ENCODE data around the gene KRT85.

KRT85 gene

DNA sequence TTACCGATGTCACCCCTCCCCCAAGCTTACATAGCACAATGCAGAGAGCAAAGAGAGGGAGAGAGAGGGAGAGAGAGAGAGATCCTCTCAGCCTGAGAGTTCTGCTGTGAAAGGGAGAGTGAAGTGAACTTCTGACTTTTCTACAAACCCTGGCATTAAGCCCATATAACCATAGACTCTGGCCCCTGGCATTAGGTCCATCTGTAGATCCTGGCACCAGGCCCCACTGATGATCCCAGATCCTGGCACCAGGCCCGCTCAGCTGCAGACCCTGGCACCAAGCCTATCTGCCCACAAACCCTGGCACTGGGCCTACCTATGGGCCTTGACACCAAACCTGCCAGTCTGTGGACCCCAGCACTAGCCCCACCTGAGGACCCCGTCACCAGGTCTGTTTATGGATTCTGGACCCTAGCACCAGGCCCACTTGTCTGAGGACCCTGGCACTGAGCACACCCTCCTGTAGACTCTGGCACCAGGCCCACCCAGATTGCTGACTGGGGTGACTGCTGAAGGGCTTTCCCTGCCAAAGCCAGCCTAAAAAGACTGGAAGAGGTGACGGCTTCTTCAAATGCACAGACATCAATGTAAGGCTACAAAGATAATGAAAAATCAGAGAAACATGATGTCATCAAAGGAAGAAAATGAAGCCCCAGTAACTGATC, 31.6 kb downstream of the KRT85 start:
- TF ChIP-seq, protein P1, sequence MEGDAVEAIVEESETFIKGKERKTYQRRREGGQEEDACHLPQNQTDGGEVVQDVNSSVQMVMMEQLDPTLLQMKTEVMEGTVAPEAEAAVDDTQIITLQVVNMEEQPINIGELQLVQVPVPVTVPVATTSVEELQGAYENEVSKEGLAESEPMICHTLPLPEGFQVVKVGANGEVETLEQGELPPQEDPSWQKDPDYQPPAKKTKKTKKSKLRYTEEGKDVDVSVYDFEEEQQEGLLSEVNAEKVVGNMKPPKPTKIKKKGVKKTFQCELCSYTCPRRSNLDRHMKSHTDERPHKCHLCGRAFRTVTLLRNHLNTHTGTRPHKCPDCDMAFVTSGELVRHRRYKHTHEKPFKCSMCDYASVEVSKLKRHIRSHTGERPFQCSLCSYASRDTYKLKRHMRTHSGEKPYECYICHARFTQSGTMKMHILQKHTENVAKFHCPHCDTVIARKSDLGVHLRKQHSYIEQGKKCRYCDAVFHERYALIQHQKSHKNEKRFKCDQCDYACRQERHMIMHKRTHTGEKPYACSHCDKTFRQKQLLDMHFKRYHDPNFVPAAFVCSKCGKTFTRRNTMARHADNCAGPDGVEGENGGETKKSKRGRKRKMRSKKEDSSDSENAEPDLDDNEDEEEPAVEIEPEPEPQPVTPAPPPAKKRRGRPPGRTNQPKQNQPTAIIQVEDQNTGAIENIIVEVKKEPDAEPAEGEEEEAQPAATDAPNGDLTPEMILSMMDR (IDR thresholded peaks at IDR 0.05; ENCODE audit: low read depth, low read length), result no peak
- Histone ChIP-seq H3K36me3 (no peaks in the 10 kb centered on the region), H3K4me1 (no peaks in the 10 kb centered on the region; the same call in none of the 2 replicates), H3K4me3 (ENCODE audit: low read depth, low read length) (no peak overlapping the region), H3K27me3 (peaks cover 13% of the 10 kb centered on the region), H3K9me3 (no peaks in the 10 kb centered on the region)
- DNase-seq, result peak; percentile 63

GRCh38 chr12:52334185-52334584, 33.1 kb downstream of the KRT85 start:
- Histone ChIP-seq H3K4me3 (ENCODE audit: low read depth, low read length) (no peak overlapping the region), H3K27me3 (peaks cover 13% of the 10 kb centered on the region), H3K4me1 (no peaks in the 10 kb centered on the region; the same call in none of the 2 replicates), H3K36me3 (no peaks in the 10 kb centered on the region), H3K9me3 (no peaks in the 10 kb centered on the region)
- TF ChIP-seq, protein P1 (IDR thresholded peaks at IDR 0.05; ENCODE audit: low read depth, low read length), result no peak
- DNase-seq, result no peak

- Histone ChIP-seq H3K4me3 (ENCODE audit: low read depth, low read length) (no peak overlapping the region), H3K27me3 (peaks cover 7% of the 10 kb centered on the region), H3K9me3 (no peaks in the 10 kb centered on the region), H3K36me3 (no peaks in the 10 kb centered on the region), H3K4me1 (no peaks in the 10 kb centered on the region; the same call in none of the 2 replicates)
- TF ChIP-seq, protein P1 (IDR thresholded peaks at IDR 0.05; ENCODE audit: low read depth, low read length), result no peak
- no peak for DNase-seq
Measured at GRCh38 chr12:52333321-52333720, 34.0 kb downstream of the KRT85 start.

GRCh38 chr12:52332381-52332780, 34.9 kb downstream of the KRT85 start:
- no peak for DNase-seq
- H3K27me3 ChIP-seq, result peaks cover 2% of the 10 kb centered on the region
- TF ChIP-seq, protein P1 (IDR thresholded peaks at IDR 0.05; ENCODE audit: low read depth, low read length), result no peak
- H3K36me3 ChIP-seq, result no peaks in the 10 kb centered on the region
- H3K9me3 ChIP-seq, result no peaks in the 10 kb centered on the region
- no peak overlapping the region for H3K4me3 ChIP-seq (ENCODE audit: low read depth, low read length)
- H3K4me1 ChIP-seq, result no peaks in the 10 kb centered on the region; the same call in none of the 2 replicates

- H3K27me3 ChIP-seq, result no peaks in the 10 kb centered on the region
- no peak for DNase-seq
- no peaks in the 10 kb centered on the region for H3K9me3 ChIP-seq
- H3K4me1 ChIP-seq, result no peaks in the 10 kb centered on the region; the same call in none of the 2 replicates
- H3K4me3 ChIP-seq (ENCODE audit: low read depth, low read length), result no peak overlapping the region
- H3K36me3 ChIP-seq, result no peaks in the 10 kb centered on the region
- TF ChIP-seq, protein P1 (IDR thresholded peaks at IDR 0.05; ENCODE audit: low read depth, low read length), result no peak
Measured at GRCh38 chr12:52331833-52332232, 35.4 kb downstream of the KRT85 start.

- Histone ChIP-seq H3K4me1 (no peaks in the 10 kb centered on the region; the same call in none of the 2 replicates), H3K36me3 (no peaks in the 10 kb centered on the region), H3K27me3 (no peaks in the 10 kb centered on the region), H3K4me3 (ENCODE audit: low read depth, low read length) (no peak overlapping the region), H3K9me3 (no peaks in the 10 kb centered on the region)
- TF ChIP-seq, protein P1 (IDR thresholded peaks at IDR 0.05; ENCODE audit: low read depth, low read length), result no peak
- DNase-seq, result no peak
Measured at GRCh38 chr12:52331039-52331438, 36.2 kb downstream of the KRT85 start.
